ENCODE measurements around the gene PTPRA. TPM values are rescaled to one million over a fixed set of nuclear protein-coding genes. Genes with fewer than 3 reads are reported as not detected.

The PTPRA gene
- total RNA-seq, 4 donors from 2014 or later: 54.1 to 85.4 (median 67.0) TPM

DNA sequence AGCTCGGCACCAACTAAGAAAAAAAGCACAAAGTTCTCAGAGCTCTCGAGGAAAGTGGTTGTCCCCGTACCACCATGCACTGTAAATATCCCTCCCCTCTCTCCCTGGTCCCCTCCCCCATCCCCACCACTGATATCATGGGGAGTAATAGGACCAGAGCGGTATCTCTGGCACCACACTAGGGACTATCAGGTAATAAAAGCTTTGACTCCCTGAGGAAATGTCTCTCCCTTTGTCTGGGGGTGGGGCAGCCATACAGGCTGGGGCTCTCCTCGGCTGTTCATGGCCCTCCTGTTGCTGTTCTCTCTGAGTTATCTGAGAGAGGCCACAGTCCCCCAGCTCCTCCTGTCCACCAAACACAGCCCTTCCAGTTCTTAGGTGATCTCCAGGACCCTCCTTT, 165.2 kb downstream of the PTPRA start:
- no peak for TF ChIP-seq POLR2AphosphoS5 (IDR thresholded peaks at IDR 0.05)
- no peak for TF ChIP-seq POLR2A (IDR thresholded peaks at IDR 0.05)
- TF ChIP-seq, protein P1, sequence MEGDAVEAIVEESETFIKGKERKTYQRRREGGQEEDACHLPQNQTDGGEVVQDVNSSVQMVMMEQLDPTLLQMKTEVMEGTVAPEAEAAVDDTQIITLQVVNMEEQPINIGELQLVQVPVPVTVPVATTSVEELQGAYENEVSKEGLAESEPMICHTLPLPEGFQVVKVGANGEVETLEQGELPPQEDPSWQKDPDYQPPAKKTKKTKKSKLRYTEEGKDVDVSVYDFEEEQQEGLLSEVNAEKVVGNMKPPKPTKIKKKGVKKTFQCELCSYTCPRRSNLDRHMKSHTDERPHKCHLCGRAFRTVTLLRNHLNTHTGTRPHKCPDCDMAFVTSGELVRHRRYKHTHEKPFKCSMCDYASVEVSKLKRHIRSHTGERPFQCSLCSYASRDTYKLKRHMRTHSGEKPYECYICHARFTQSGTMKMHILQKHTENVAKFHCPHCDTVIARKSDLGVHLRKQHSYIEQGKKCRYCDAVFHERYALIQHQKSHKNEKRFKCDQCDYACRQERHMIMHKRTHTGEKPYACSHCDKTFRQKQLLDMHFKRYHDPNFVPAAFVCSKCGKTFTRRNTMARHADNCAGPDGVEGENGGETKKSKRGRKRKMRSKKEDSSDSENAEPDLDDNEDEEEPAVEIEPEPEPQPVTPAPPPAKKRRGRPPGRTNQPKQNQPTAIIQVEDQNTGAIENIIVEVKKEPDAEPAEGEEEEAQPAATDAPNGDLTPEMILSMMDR (IDR thresholded peaks at IDR 0.05): no peak
- no peak for TF ChIP-seq EP300 (IDR thresholded peaks at IDR 0.05)
- H3K4me3 ChIP-seq: no peak overlapping the region
- H3K27me3 ChIP-seq: no peaks in the 10 kb centered on the region
- H3K27ac ChIP-seq: no peak overlapping the region
- WGBS, 2 donors (ENCODE audit: low coverage in 1 of 2): 81 to 95% methylated on average over 5 of the region's 5 CpGs
- H3K4me1 ChIP-seq: peaks cover 0 to 20% (median 5%) of the 10 kb centered on the region in 3 donors
- peaks cover 0 to 75% of the 10 kb centered on the region in 2 donors for H3K36me3 ChIP-seq
- no peaks in the 10 kb centered on the region for H3K9me3 ChIP-seq
- no peak for ATAC-seq

GRCh38 chr20:3039426-3039825, 166.1 kb downstream of the PTPRA start:
- Histone ChIP-seq H3K27ac (no peak overlapping the region), H3K36me3 (peaks cover 0 to 66% of the 10 kb centered on the region in 2 donors), H3K9me3 (no peaks in the 10 kb centered on the region), H3K4me1 (peaks cover 0 to 21% (median 5%) of the 10 kb centered on the region in 3 donors), H3K27me3 (no peaks in the 10 kb centered on the region), H3K4me3 (no peak overlapping the region)
- 80 to 83% methylated on average over 1 of the region's 4 CpGs for WGBS, 2 donors (ENCODE audit: low coverage in 1 of 2)
- TF ChIP-seq POLR2A (IDR thresholded peaks at IDR 0.05): no peak
- no peak for TF ChIP-seq POLR2AphosphoS5 (IDR thresholded peaks at IDR 0.05)
- no peak for ATAC-seq

GRCh38 chr20:3040086-3040485, 166.8 kb downstream of the PTPRA start:
- Histone ChIP-seq H3K4me1 (peaks cover 0 to 28% (median 8%) of the 10 kb centered on the region in 3 donors), H3K9me3 (no peaks in the 10 kb centered on the region), H3K27ac (no peak overlapping the region), H3K36me3 (peaks cover 0 to 60% of the 10 kb centered on the region in 2 donors), H3K4me3 (no peak overlapping the region), H3K27me3 (no peaks in the 10 kb centered on the region)
- WGBS, 2 donors (ENCODE audit: low coverage in 1 of 2): 93 to 100% methylated on average over 3 to 4 of the region's 8 CpGs
- TF ChIP-seq EP300 (IDR thresholded peaks at IDR 0.05) (no peak), POLR2AphosphoS5 (IDR thresholded peaks at IDR 0.05) (no peak)
- TF ChIP-seq, protein P1 (IDR thresholded peaks at IDR 0.05): no peak
- ATAC-seq: no peak

- Histone ChIP-seq H3K4me1 (peaks cover 0 to 38% (median 14%) of the 10 kb centered on the region in 3 donors), H3K27me3 (no peaks in the 10 kb centered on the region), H3K9me3 (no peaks in the 10 kb centered on the region), H3K4me3 (no peak overlapping the region), H3K27ac (peak overlapping the region in 3 of 4 donors; percentile 56 to 66 (median 62)), H3K36me3 (peaks cover 0 to 41% of the 10 kb centered on the region in 2 donors)
- ATAC-seq: no peak
- 25 to 40% methylated on average over 8 to 9 of the region's 10 CpGs for WGBS, 2 donors (ENCODE audit: low coverage in 1 of 2)
- TF ChIP-seq POLR2A (IDR thresholded peaks at IDR 0.05) (no peak), EP300 (IDR thresholded peaks at IDR 0.05) (no peak), POLR2AphosphoS5 (IDR thresholded peaks at IDR 0.05) (no peak)
- TF ChIP-seq, protein P1 (IDR thresholded peaks at IDR 0.05): no peak
Measured at GRCh38 chr20:3041854-3042409, 168.7 kb downstream of the PTPRA start.

- Histone ChIP-seq H3K9me3 (no peaks in the 10 kb centered on the region), H3K4me1 (peaks cover 0 to 45% (median 20%) of the 10 kb centered on the region in 3 donors), H3K36me3 (peaks cover 0 to 38% of the 10 kb centered on the region in 2 donors), H3K27ac (peak overlapping the region in 3 of 4 donors; percentile 56 to 66 (median 62)), H3K4me3 (no peak overlapping the region), H3K27me3 (no peaks in the 10 kb centered on the region)
- ATAC-seq: peak; percentile 17
- 23 to 30% methylated on average over 2 of the region's 5 CpGs for WGBS, 2 donors (ENCODE audit: low coverage in 1 of 2)
- TF ChIP-seq, protein P1 (IDR thresholded peaks at IDR 0.05): no peak
- TF ChIP-seq EP300 (IDR thresholded peaks at IDR 0.05) (no peak), POLR2A (IDR thresholded peaks at IDR 0.05) (no peak), POLR2AphosphoS5 (IDR thresholded peaks at IDR 0.05) (no peak)
Measured at GRCh38 chr20:3042625-3043024, 169.3 kb downstream of the PTPRA start.
